NCI-H82 (cell line): ENCODE measurements around the gene GKAP1.
"Not testable (repeated sequence)": the region's sequence is repeated elsewhere in the genome, so short reads cannot be mapped to it uniquely, and the experiment has no call there.

Experiments
- DNase-seq: peaks from one replicate; lab custom pipeline; 2025; lab: John Stamatoyannopoulos, UW

The GKAP1 gene

GRCh38 chr9:83817356-83818278, at the start of gene GKAP1:
Gene GKAP1 (minus strand): TSS chr9:83817769. CDS start chr9:83806517, 11,252 bp downstream.
- DNase-seq: peak; percentile 88

GRCh38 chr9:83849895-83850294, 32.3 kb upstream of the GKAP1 start:
- DNase-seq: not testable (repeated sequence)

- not testable (repeated sequence) for DNase-seq
These were observed 19.6 kb upstream of the GKAP1 start for GRCh38 chr9:83837070-83837643.

- DNase-seq: peak; percentile 51
These were observed 13.0 kb upstream of the GKAP1 start for GRCh38 chr9:83830426-83831071.

- not testable (repeated sequence) for DNase-seq
These were observed 7.5 kb upstream of the GKAP1 start for GRCh38 chr9:83824986-83825623.

GRCh38 chr9:83817011-83817355, 586 bp downstream of the GKAP1 start:
- peak; percentile 51 for DNase-seq

- DNase-seq: not testable (repeated sequence)
These were observed 2.4 kb downstream of the GKAP1 start for GRCh38 chr9:83815120-83815519.

- not testable (repeated sequence) for DNase-seq
These were observed 8.4 kb downstream of the GKAP1 start for GRCh38 chr9:83809213-83809612.

GRCh38 chr9:83804454-83804853, 13.1 kb downstream of the GKAP1 start:
- DNase-seq: not testable (repeated sequence)

- DNase-seq: not testable (repeated sequence)
These were observed 13.6 kb downstream of the GKAP1 start for GRCh38 chr9:83803941-83804340.

- no peak for DNase-seq
These were observed 17.1 kb downstream of the GKAP1 start for GRCh38 chr9:83800236-83801033.

GRCh38 chr9:83794051-83794450, 23.5 kb downstream of the GKAP1 start:
- DNase-seq: no peak

- no peak for DNase-seq
These were observed 24.8 kb downstream of the GKAP1 start for GRCh38 chr9:83792746-83793145.

- no peak for DNase-seq
These were observed 39.4 kb downstream of the GKAP1 start for GRCh38 chr9:83778164-83778563.

- DNase-seq: no peak
These were observed 41.6 kb downstream of the GKAP1 start for GRCh38 chr9:83775932-83776331.

- no peak for DNase-seq
These were observed 44.7 kb downstream of the GKAP1 start for GRCh38 chr9:83772860-83773259.

- DNase-seq: no peak
These were observed 52.2 kb downstream of the GKAP1 start for GRCh38 chr9:83765376-83765775.

- DNase-seq: no peak
These were observed 63.1 kb downstream of the GKAP1 start for GRCh38 chr9:83754383-83754977.

- no peak for DNase-seq
These were observed 67.9 kb downstream of the GKAP1 start for GRCh38 chr9:83749706-83750105.

- no peak for DNase-seq
These were observed 73.4 kb downstream of the GKAP1 start for GRCh38 chr9:83744206-83744605.

GRCh38 chr9:83733739-83734138, 83.8 kb downstream of the GKAP1 start:
- no peak for DNase-seq
